HG02870 (cell line): ENCODE data around the gene RIPK3.
A peak's percentile ranks its signal among the peaks of the same experiment; 100 is the strongest.
"Not testable (repeated sequence)": the region's sequence is repeated elsewhere in the genome, so short reads cannot be mapped to it uniquely, and the experiment has no call there.

Source experiments
- ATAC-seq: cut with Tn5 transposase; IDR thresholded peaks from one replicate; pipeline ENCODE4 v1.9.1; 2021; ENCODE audit warnings: mild to moderate bottlenecking, moderate library complexity; ENCODE audit not compliant: unreplicated experiment

RIPK3 gene

GRCh38 chr14:24339284-24340151, at the start of gene RIPK3:
TSS of gene RIPK3 (minus strand) at chr14:24339991. CDS start at chr14:24339826, 165 bp downstream.
- ATAC-seq, result peak; percentile 80

GRCh38 chr14:24389226-24389848, 49.5 kb upstream of the RIPK3 start:
- no peak for ATAC-seq

GRCh38 chr14:24388474-24389179, 48.8 kb upstream of the RIPK3 start:
- ATAC-seq, result no peak

- not testable (repeated sequence) for ATAC-seq
These were observed 47.8 kb upstream of the RIPK3 start for GRCh38 chr14:24387579-24387978.

- ATAC-seq, result no peak
These were observed 47.2 kb upstream of the RIPK3 start for GRCh38 chr14:24387009-24387345.

GRCh38 chr14:24385524-24385923, 45.7 kb upstream of the RIPK3 start:
- ATAC-seq, result no peak

- no peak for ATAC-seq
These were observed 44.4 kb upstream of the RIPK3 start for GRCh38 chr14:24384169-24384568.

GRCh38 chr14:24382064-24382371, 42.2 kb upstream of the RIPK3 start:
- no peak for ATAC-seq

- ATAC-seq, result no peak
These were observed 41.7 kb upstream of the RIPK3 start for GRCh38 chr14:24381363-24382063.

GRCh38 chr14:24379907-24380730, 40.3 kb upstream of the RIPK3 start:
- ATAC-seq, result no peak

- ATAC-seq, result no peak
These were observed 39.5 kb upstream of the RIPK3 start for GRCh38 chr14:24378981-24379906.

GRCh38 chr14:24378327-24378726, 38.5 kb upstream of the RIPK3 start:
- no peak for ATAC-seq

GRCh38 chr14:24377657-24378056, 37.9 kb upstream of the RIPK3 start:
- no peak for ATAC-seq

- ATAC-seq, result no peak
These were observed 37.3 kb upstream of the RIPK3 start for GRCh38 chr14:24377126-24377525.

- no peak for ATAC-seq
These were observed 36.8 kb upstream of the RIPK3 start for GRCh38 chr14:24376448-24377070.

- ATAC-seq, result no peak
These were observed 33.1 kb upstream of the RIPK3 start for GRCh38 chr14:24372701-24373416.

- not testable (repeated sequence) for ATAC-seq
These were observed 31.8 kb upstream of the RIPK3 start for GRCh38 chr14:24371605-24372004.

- no peak for ATAC-seq
These were observed 31.0 kb upstream of the RIPK3 start for GRCh38 chr14:24370748-24371147.
